ENCODE results near the gene KAZN.

KAZN gene

GRCh38 chr1:14600405-14601112, 2.1 kb downstream of the KAZN start:
- no peak for TF ChIP-seq CTCF (IDR thresholded peaks at IDR 0.05; ENCODE audit: control insufficient read depth, extremely low read depth, insufficient read depth)
- no peak for DNase-seq (ENCODE audit: low read depth)
- no peak overlapping the region for H3K4me3 ChIP-seq (ENCODE audit: low read depth, low read length)

- no peak for DNase-seq (ENCODE audit: low read depth)
- no peak for TF ChIP-seq CTCF (IDR thresholded peaks at IDR 0.05; ENCODE audit: control insufficient read depth, extremely low read depth, insufficient read depth)
- no peak overlapping the region for H3K4me3 ChIP-seq (ENCODE audit: low read depth, low read length)
Measured at GRCh38 chr1:14602136-14602535, 3.7 kb downstream of the KAZN start.

GRCh38 chr1:14603645-14604044, 5.2 kb downstream of the KAZN start:
- no peak overlapping the region for H3K4me3 ChIP-seq (ENCODE audit: low read depth, low read length)
- no peak for TF ChIP-seq CTCF (IDR thresholded peaks at IDR 0.05; ENCODE audit: control insufficient read depth, extremely low read depth, insufficient read depth)
- DNase-seq (ENCODE audit: low read depth), result no peak

GRCh38 chr1:14604414-14604813, 5.9 kb downstream of the KAZN start:
- no peak overlapping the region for H3K4me3 ChIP-seq (ENCODE audit: low read depth, low read length)
- no peak for TF ChIP-seq CTCF (IDR thresholded peaks at IDR 0.05; ENCODE audit: control insufficient read depth, extremely low read depth, insufficient read depth)
- no peak for DNase-seq (ENCODE audit: low read depth)

GRCh38 chr1:14605945-14606344, 7.5 kb downstream of the KAZN start:
- H3K4me3 ChIP-seq (ENCODE audit: low read depth, low read length), result no peak overlapping the region
- DNase-seq (ENCODE audit: low read depth), result no peak
- no peak for TF ChIP-seq CTCF (IDR thresholded peaks at IDR 0.05; ENCODE audit: control insufficient read depth, extremely low read depth, insufficient read depth)

GRCh38 chr1:14606632-14607031, 8.1 kb downstream of the KAZN start:
- no peak for DNase-seq (ENCODE audit: low read depth)

More at GRCh38 chr1:14606632-14607031, 8.1 kb downstream of the KAZN start:
- no peak overlapping the region for H3K4me3 ChIP-seq (ENCODE audit: low read depth, low read length)
- peak; percentile 49 for TF ChIP-seq CTCF (IDR thresholded peaks at IDR 0.05; ENCODE audit: control insufficient read depth, extremely low read depth, insufficient read depth)

Data from LNCaP clone FGC (cell line).